ENCODE results near the gene PTPA. TPM values are rescaled to one million over a fixed set of nuclear protein-coding genes. Genes with fewer than 3 reads are reported as not detected.

Gene PTPA
- total and polyA plus RNA-seq, 2 of the 4 experiments (the other 2 are of a cell fraction) = 124 to 149 TPM

- H3K4ac ChIP-seq (ENCODE audit: low read depth, low read length) = no peak overlapping the region
- no peak overlapping the region for H3K4me3 ChIP-seq (ENCODE audit: insufficient read depth, low read depth, low read length)
- TF ChIP-seq NFE2L2 (IDR thresholded peaks at IDR 0.05; ENCODE audit: low read depth, low read length) (no peak), CTCF (conservative IDR thresholded peaks at IDR 0.05; ENCODE audit: low read depth, low read length) (no peak)
These were observed 86.7 kb downstream of the PTPA start for GRCh38 chr9:129197978-129198318.

More at GRCh38 chr9:129197978-129198318, 86.7 kb downstream of the PTPA start:
- H3K23ac ChIP-seq (ENCODE audit: low read depth, low read length) = peak overlapping the region; percentile 7; the same call in 1 of the 2 replicates
- no peak overlapping the region for H4K8ac ChIP-seq (ENCODE audit: low read depth in 2 of 2, low read length in 2 of 2)
- no peaks in the 10 kb centered on the region for H3K79me1 ChIP-seq (ENCODE audit: low read depth in 1 of 2, low read length in 2 of 2)
- H2BK120ac ChIP-seq (ENCODE audit: low read depth, low read length) = no peak overlapping the region
- peaks cover 4% of the 10 kb centered on the region; the same call in 1 of the 2 replicates for H3K4me1 ChIP-seq (ENCODE audit: control insufficient read depth, insufficient read depth, low read length)
- H4K20me1 ChIP-seq (ENCODE audit: insufficient read depth, low read length) = no peaks in the 10 kb centered on the region
- no peak overlapping the region for H3K27ac ChIP-seq (ENCODE audit: insufficient read depth, low read length)
- no peak overlapping the region for H3K9ac ChIP-seq (ENCODE audit: low read depth, low read length)
- POLR2A ChIA-PET (ENCODE audit: unreplicated experiment) = no interaction called here
- peak overlapping the region; percentile 84 for H2AFZ ChIP-seq (replicated peaks; ENCODE audit: low read length, poor library complexity)
- H2AK9ac ChIP-seq (replicated peaks; ENCODE audit: low read depth, low read length, poor library complexity) = peak overlapping the region; percentile 83
- H3K4me2 ChIP-seq (ENCODE audit: low read depth, low read length) = no peak overlapping the region
- no peak overlapping the region for H4K5ac ChIP-seq (ENCODE audit: low read depth, low read length)
- peak overlapping the region; percentile 44 for H3K14ac ChIP-seq (replicated peaks; ENCODE audit: low read depth, low read length)
- intact Hi-C loops (cut with micrococcal nuclease) = no loop called here
- ATAC-seq (ENCODE audit: low read depth) (no peak), DNase-seq (no peak)
- no peak overlapping the region for H2BK15ac ChIP-seq (ENCODE audit: low read depth, low read length)
- no peak overlapping the region for H3K18ac ChIP-seq (ENCODE audit: low read depth, low read length)
- peaks cover 12% of the 10 kb centered on the region for H3K27me3 ChIP-seq (ENCODE audit: control insufficient read depth, insufficient read depth, low read length)
- dilution Hi-C loops (cut with HindIII; ENCODE audit: low sequenced_read_pairs, unreplicated experiment) = no loop called here
- peak overlapping the region; percentile 69 for H2AK5ac ChIP-seq (ENCODE audit: low read depth, low read length)
- no TSS peak for BruUV-seq (replicated peaks)
- in situ Hi-C loops (cut with MboI; ENCODE audit: low sequenced_read_pairs) = no loop called here
- no peak overlapping the region for H4K91ac ChIP-seq (ENCODE audit: insufficient read depth, low read depth, low read length)
- H3K9me3 ChIP-seq (ENCODE audit: control insufficient read depth, insufficient read depth, low read length) = no peaks in the 10 kb centered on the region; the same call in 1 of the 2 replicates
- no peak overlapping the region for H2BK20ac ChIP-seq (ENCODE audit: low read depth, low read length)
- H3K36me3 ChIP-seq (ENCODE audit: control insufficient read depth, insufficient read depth, low read length) = no peaks in the 10 kb centered on the region
- WGBS, 2 experiments (ENCODE audit: extremely low coverage in 2 of 2, insufficient read length in 1 of 2) = 27% methylated on average over 4 of the region's 8 CpGs; no CpG with 5 or more reads in 1 of the 2 experiments
- CTCF ChIA-PET = no interaction called here
- H2BK5ac ChIP-seq (ENCODE audit: low read depth, low read length, poor library complexity, severe bottlenecking) = no peak overlapping the region
- H3K56ac ChIP-seq (ENCODE audit: extremely low read depth, insufficient read depth, low read length) = no peak overlapping the region
- H3K9me1 ChIP-seq (ENCODE audit: insufficient read depth, low read length) = no peaks in the 10 kb centered on the region

Other genes starting within 250 kb of the PTPA start
- gene KYAT1, start 229.5 kb upstream of the PTPA start, total RNA-seq (2012; rRNA removed) = 5.8 and 6.8 TPM in 2 replicates
- gene KYAT1, start 229.5 kb upstream of the PTPA start, polyA plus RNA-seq (2012; rRNA removed) = 8.8 and 9.5 TPM in 2 replicates
- 42.8 and 45.8 TPM in 2 replicates for gene LRRC8A, start 229.3 kb upstream of the PTPA start, total RNA-seq (2012; rRNA removed)
- 60.9 and 71.7 TPM in 2 replicates for gene LRRC8A, start 229.3 kb upstream of the PTPA start, polyA plus RNA-seq (2012; rRNA removed)
- 2.2 and 3.3 TPM in 2 replicates for gene PHYHD1, start 190.4 kb upstream of the PTPA start, total RNA-seq (2012; rRNA removed)
- 8.4 and 10.0 TPM in 2 replicates for gene PHYHD1, start 190.4 kb upstream of the PTPA start, polyA plus RNA-seq (2012; rRNA removed)
- gene DOLK, start 163.8 kb upstream of the PTPA start, total RNA-seq (2012; rRNA removed) = 26.4 and 30.8 TPM in 2 replicates
- 23.2 and 25.4 TPM in 2 replicates for gene DOLK, start 163.8 kb upstream of the PTPA start, polyA plus RNA-seq (2012; rRNA removed)
- gene NUP188, start 163.7 kb upstream of the PTPA start, total RNA-seq (2012; rRNA removed) = 52.5 and 59.1 TPM in 2 replicates
- gene NUP188, start 163.7 kb upstream of the PTPA start, polyA plus RNA-seq (2012; rRNA removed) = 53.0 and 57.0 TPM in 2 replicates
- gene SH3GLB2, start 83.1 kb upstream of the PTPA start, total RNA-seq (2012; rRNA removed) = 26.4 and 36.4 TPM in 2 replicates
- gene SH3GLB2, start 83.1 kb upstream of the PTPA start, polyA plus RNA-seq (2012; rRNA removed) = 68.4 and 72.1 TPM in 2 replicates
- 9.7 and 12.5 TPM in 2 replicates for gene MIGA2, start 74.8 kb upstream of the PTPA start, total RNA-seq (2012; rRNA removed)
- 25.3 and 25.9 TPM in 2 replicates for gene MIGA2, start 74.8 kb upstream of the PTPA start, polyA plus RNA-seq (2012; rRNA removed)
- 6.7 and 7.0 TPM in 2 replicates for gene DOLPP1, start 30.3 kb upstream of the PTPA start, total RNA-seq (2012; rRNA removed)
- 16.5 and 17.1 TPM in 2 replicates for gene DOLPP1, start 30.3 kb upstream of the PTPA start, polyA plus RNA-seq (2012; rRNA removed)
- 18.8 and 19.7 TPM in 2 replicates for gene CRAT, start 622 bp upstream of the PTPA start, total RNA-seq (2012; rRNA removed)
- 41.6 and 44.2 TPM in 2 replicates for gene CRAT, start 622 bp upstream of the PTPA start, polyA plus RNA-seq (2012; rRNA removed)
- 12.5 and 14.4 TPM in 2 replicates for gene IER5L, start 66.8 kb downstream of the PTPA start, total RNA-seq (2012; rRNA removed)
- gene IER5L, start 66.8 kb downstream of the PTPA start, polyA plus RNA-seq (2012; rRNA removed) = 13.4 and 21.0 TPM in 2 replicates

All from IMR-90 (cell line).